BLaER1 treated with 17β-estradiol and CSF1 and Interleukin-3, amounts not matched to agents 10 nM and 100 nM (cell line): ENCODE measurements around the gene SV2B.

Source experiments
- H3K27ac ChIP-seq, 11 experiments: shearing (Covaris generic); formaldehyde crosslinking; 2 replicates each; pipeline ENCODE4 v1.8.1; 2022
- H3K27me3 ChIP-seq, 11 experiments: shearing (Covaris generic); formaldehyde crosslinking; 2 replicates each; pipeline ENCODE4 v1.8.1; 2022
- H3K36me3 ChIP-seq, 11 experiments: shearing (Covaris generic); formaldehyde crosslinking; 2 replicates each; pipeline ENCODE4 v1.8.1; 2022
- H3K4me1 ChIP-seq, 10 experiments: shearing (Covaris generic); formaldehyde crosslinking; 2 replicates each; pipeline ENCODE4 v1.8.1; 2022
- H3K4me2 ChIP-seq, 11 experiments: shearing (Covaris generic); formaldehyde crosslinking; 2 replicates each; pipeline ENCODE4 v1.8.1; 2022
- H3K4me3 ChIP-seq, 10 experiments: shearing (Covaris generic); formaldehyde crosslinking; 2 replicates each; pipeline ENCODE4 v1.8.1; 2022
- H3K9ac ChIP-seq, 11 experiments: shearing (Covaris generic); formaldehyde crosslinking; 2 replicates each; pipeline ENCODE4 v1.8.1; 2022
- H3K9me3 ChIP-seq, 11 experiments: shearing (Covaris generic); formaldehyde crosslinking; replicated peaks in 1 of 11; 2 replicates each; pipeline ENCODE4 v1.8.1; 2022
- H4K20me1 ChIP-seq, 11 experiments: shearing (Covaris generic); formaldehyde crosslinking; 2 replicates each; pipeline ENCODE4 v1.8.1; 2022
- Cebpa-rat ChIP-seq, 11 experiments: shearing (Covaris generic); IDR thresholded peaks; 2 replicates each; pipeline ENCODE4 v1.8.1; 2022

Gene SV2B

DNA sequence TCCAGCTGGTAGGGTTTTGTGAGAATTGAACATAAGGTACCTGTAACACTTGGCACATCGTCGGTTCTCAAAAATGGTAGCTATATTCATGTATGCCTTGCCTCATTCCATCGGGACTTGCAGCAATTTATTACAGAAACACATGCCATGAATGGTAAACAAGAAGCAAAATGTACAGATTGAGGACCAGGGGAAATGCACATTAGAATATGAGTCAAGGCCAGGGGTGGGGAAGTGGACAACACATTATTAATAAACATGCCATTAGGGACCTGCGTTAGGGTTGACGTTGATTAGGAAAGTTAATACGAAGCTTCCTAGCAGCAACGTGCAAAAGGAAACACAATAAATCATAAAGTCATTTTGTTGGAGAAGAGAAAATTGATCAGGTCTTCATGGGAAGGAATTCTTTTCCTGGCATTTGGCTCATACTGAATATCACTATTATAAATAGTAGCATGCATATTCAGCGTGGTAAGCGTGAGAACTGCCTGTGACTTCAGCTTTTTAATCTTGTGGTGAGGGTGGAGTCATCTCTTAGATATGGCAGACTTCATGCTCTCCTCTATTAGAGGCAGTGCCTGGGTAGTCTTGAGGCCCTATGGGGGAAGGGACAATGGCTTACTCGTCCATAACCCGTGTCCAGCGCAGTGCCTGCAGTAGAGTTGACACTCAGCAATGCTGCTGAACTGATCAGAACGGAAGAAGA is 184.9 kb downstream of the SV2B start:
- no peaks in the 10 kb centered on the region for H3K27me3 ChIP-seq
- no peak overlapping the region for H3K4me2 ChIP-seq
- H3K4me1 ChIP-seq = peaks cover 0 to 4% (median 0%) of the 10 kb centered on the region in 10 experiments; a peak in 2 of 20 replicates
- no peak overlapping the region for H3K9ac ChIP-seq
- H3K4me3 ChIP-seq = no peak overlapping the region
- no peaks in the 10 kb centered on the region for H4K20me1 ChIP-seq
- no peaks in the 10 kb centered on the region for H3K9me3 ChIP-seq
- no peak for TF ChIP-seq Cebpa-rat (IDR thresholded peaks at IDR 0.05)
- no peaks in the 10 kb centered on the region for H3K36me3 ChIP-seq
- H3K27ac ChIP-seq = no peak overlapping the region

DNA sequence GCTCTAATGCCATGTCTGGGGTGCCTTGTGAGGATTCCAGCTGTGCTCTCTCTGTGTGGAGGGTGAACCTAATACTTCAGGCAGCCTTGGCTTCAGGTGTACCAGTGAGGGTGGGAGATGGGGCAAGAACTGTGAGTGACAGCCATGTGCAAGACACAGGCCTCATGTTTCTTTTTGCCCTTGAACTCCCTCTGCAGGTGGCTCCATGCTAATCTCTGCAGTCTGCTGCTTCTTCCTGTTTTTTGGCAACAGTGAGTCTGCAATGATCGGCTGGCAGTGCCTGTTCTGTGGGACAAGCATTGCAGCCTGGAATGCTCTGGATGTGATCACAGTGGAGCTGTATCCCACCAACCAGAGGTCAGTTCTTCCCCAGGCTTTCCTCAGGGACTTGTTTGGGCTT is 189.3 kb downstream of the SV2B start:
- 0 out of 22 replicates have a peak overlapping the region, but pooled peaks of 1 of the 11 experiments have one; percentile 2 for H3K4me2 ChIP-seq
- no peaks in the 10 kb centered on the region for H3K36me3 ChIP-seq
- no peaks in the 10 kb centered on the region for H4K20me1 ChIP-seq
- TF ChIP-seq Cebpa-rat (IDR thresholded peaks at IDR 0.05) = no peak
- H3K9ac ChIP-seq = no peak overlapping the region
- no peak overlapping the region for H3K27ac ChIP-seq
- no peak overlapping the region for H3K4me3 ChIP-seq
- peaks cover 0 to 4% (median 0%) of the 10 kb centered on the region in 10 experiments; a peak in 2 of 20 replicates for H3K4me1 ChIP-seq
- no peaks in the 10 kb centered on the region for H3K27me3 ChIP-seq
- no peaks in the 10 kb centered on the region for H3K9me3 ChIP-seq

DNA sequence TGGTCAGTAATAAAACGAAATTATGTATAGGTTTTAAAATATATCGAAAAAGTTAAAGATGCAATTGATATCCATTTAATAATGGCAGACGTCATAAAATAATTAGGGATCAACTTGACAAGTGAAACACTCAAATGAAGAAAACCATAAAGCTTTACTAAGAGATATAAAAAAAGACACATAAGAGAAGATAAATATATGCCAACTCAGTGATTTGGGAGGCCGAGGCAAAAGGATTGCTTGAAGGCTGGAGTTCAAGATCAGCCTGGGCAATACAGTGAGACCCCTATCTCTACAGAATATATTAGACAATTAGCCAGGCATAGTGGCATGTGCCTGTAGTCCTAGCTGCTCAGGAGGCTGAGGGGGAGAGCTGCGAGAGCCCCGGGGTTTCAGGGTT is 190.5 kb downstream of the SV2B start:
- no peak overlapping the region for H3K27ac ChIP-seq
- TF ChIP-seq Cebpa-rat (IDR thresholded peaks at IDR 0.05) = no peak
- no peaks in the 10 kb centered on the region for H3K36me3 ChIP-seq

DNA sequence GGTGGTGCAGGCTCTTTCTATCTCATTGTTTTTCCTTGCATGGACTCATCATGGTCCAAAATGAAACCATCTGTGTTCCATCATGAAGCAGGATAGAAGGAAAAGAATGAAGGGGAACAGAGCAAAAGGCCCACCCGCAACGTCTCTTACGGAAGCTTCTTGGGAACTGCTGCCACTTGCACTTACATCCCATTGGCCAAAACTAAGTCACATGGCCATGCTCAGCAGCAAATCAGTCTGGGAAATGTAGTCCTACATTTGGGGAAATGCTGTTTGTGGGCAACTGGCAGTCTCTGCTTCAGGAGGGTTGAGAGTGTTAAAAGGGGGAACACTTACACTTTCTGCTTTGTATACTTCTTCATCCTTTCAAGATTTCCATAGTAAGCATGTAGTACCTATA is 191.6 kb downstream of the SV2B start:
- H3K9me3 ChIP-seq = peaks cover 0 to 7% (median 5%) of the 10 kb centered on the region in 11 experiments; a peak in 14 of 22 replicates
- no peaks in the 10 kb centered on the region for H4K20me1 ChIP-seq
- H3K27me3 ChIP-seq = no peaks in the 10 kb centered on the region
- no peak for TF ChIP-seq Cebpa-rat (IDR thresholded peaks at IDR 0.05)
- no peak overlapping the region for H3K9ac ChIP-seq
- no peaks in the 10 kb centered on the region for H3K36me3 ChIP-seq
- no peak overlapping the region for H3K4me3 ChIP-seq
- peaks cover 0 to 4% (median 0%) of the 10 kb centered on the region in 10 experiments; a peak in 2 of 20 replicates for H3K4me1 ChIP-seq
- no peak overlapping the region for H3K4me2 ChIP-seq
- H3K27ac ChIP-seq = no peak overlapping the region

More for the DNA sequence above, 190.5 kb downstream of the SV2B start:
- Histone ChIP-seq H3K9ac (no peak overlapping the region), H4K20me1 (no peaks in the 10 kb centered on the region), H3K4me1 (peaks cover 0 to 4% (median 0%) of the 10 kb centered on the region in 10 experiments; a peak in 2 of 20 replicates), H3K27me3 (no peaks in the 10 kb centered on the region), H3K9me3 (no peaks in the 10 kb centered on the region), H3K4me2 (no peak overlapping the region), H3K4me3 (no peak overlapping the region)

DNA sequence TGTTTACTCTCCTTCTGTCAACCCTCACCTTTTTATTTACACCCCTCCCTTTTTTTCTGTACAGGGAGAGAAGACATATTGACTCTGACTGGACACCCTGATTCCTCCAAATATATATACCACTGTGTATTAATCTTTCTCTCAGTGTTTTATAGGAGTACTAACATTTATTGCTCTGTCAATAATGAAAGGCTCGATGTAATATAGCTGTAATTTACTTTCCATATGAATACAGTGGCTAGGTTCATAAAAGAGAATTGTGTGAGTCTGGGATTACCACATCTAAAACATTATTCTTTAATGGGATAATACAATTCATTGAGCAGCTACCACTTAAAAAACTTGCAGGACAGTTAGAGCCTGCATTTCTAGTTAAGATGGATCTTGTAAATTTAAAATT is 194.3 kb downstream of the SV2B start:
- no peak overlapping the region for H3K9ac ChIP-seq
- H3K4me1 ChIP-seq = peaks cover 0 to 3% (median 0%) of the 10 kb centered on the region in 10 experiments; a peak in 2 of 20 replicates
- H4K20me1 ChIP-seq = no peaks in the 10 kb centered on the region
- peaks cover 4 to 16% (median 10%) of the 10 kb centered on the region in 11 experiments; a peak in 16 of 22 replicates for H3K9me3 ChIP-seq
- no peak overlapping the region for H3K27ac ChIP-seq
- no peak overlapping the region for H3K4me2 ChIP-seq
- H3K27me3 ChIP-seq = no peaks in the 10 kb centered on the region
- no peak for TF ChIP-seq Cebpa-rat (IDR thresholded peaks at IDR 0.05)
- H3K36me3 ChIP-seq = no peaks in the 10 kb centered on the region
- no peak overlapping the region for H3K4me3 ChIP-seq

DNA sequence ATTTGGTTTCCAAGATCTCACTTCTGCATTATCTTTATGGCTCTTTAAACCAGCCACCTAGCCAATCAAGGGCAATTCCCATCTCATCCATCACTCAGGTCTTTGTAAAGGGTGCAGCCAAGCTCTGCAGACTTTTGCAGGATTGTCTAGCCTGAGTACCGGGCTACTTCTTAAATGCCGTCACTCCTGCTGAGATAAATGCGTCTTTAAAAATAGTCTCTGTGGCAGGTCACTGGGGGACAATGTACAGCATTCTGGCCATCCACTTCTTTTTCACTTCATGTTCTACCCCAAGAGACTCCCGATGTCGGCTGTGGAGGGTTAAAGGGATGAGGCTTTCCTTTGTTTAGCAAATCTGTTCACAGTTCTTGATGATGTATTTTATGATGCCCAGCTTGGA is 194.7 kb downstream of the SV2B start:
- no peak overlapping the region for H3K9ac ChIP-seq
- no peaks in the 10 kb centered on the region for H4K20me1 ChIP-seq

DNA sequence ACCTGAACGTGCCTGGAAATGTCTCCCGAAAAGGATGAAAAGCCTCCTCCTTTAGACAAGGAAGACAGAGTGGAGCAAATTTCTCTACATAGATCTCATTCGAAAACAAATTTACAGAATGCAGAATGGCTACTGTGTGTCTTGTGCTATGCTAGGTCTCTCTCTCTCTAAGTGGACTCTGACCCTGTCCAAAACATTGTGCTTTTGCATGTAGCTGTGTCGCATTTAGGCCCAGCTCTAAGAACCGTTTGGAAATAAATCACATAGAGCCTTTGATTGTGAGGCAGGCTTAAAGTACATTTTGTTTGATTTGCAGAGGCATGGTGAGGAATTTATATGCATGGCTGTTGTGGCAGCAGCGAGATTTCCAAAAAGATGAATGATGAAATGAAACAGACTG is 198.0 kb downstream of the SV2B start:
- H3K36me3 ChIP-seq = no peaks in the 10 kb centered on the region
- H3K9me3 ChIP-seq = peaks cover 4 to 16% (median 10%) of the 10 kb centered on the region in 11 experiments; a peak in 16 of 22 replicates
- no peak overlapping the region for H3K27ac ChIP-seq
- H3K27me3 ChIP-seq = no peaks in the 10 kb centered on the region
- H4K20me1 ChIP-seq = no peaks in the 10 kb centered on the region
- H3K4me1 ChIP-seq = peaks cover 0 to 3% (median 2%) of the 10 kb centered on the region in 10 experiments; a peak in 12 of 20 replicates
- H3K9ac ChIP-seq = no peak overlapping the region
- no peak for TF ChIP-seq Cebpa-rat (IDR thresholded peaks at IDR 0.05)
- no peak overlapping the region for H3K4me2 ChIP-seq
- H3K4me3 ChIP-seq = no peak overlapping the region

More for the DNA sequence above, 194.7 kb downstream of the SV2B start:
- H3K27ac ChIP-seq = no peak overlapping the region
- peaks cover 4 to 16% (median 10%) of the 10 kb centered on the region in 11 experiments; a peak in 16 of 22 replicates for H3K9me3 ChIP-seq
- no peak overlapping the region for H3K4me2 ChIP-seq
- H3K27me3 ChIP-seq = no peaks in the 10 kb centered on the region
- no peak for TF ChIP-seq Cebpa-rat (IDR thresholded peaks at IDR 0.05)
- no peaks in the 10 kb centered on the region for H3K4me1 ChIP-seq
- no peaks in the 10 kb centered on the region for H3K36me3 ChIP-seq
- no peak overlapping the region for H3K4me3 ChIP-seq

DNA sequence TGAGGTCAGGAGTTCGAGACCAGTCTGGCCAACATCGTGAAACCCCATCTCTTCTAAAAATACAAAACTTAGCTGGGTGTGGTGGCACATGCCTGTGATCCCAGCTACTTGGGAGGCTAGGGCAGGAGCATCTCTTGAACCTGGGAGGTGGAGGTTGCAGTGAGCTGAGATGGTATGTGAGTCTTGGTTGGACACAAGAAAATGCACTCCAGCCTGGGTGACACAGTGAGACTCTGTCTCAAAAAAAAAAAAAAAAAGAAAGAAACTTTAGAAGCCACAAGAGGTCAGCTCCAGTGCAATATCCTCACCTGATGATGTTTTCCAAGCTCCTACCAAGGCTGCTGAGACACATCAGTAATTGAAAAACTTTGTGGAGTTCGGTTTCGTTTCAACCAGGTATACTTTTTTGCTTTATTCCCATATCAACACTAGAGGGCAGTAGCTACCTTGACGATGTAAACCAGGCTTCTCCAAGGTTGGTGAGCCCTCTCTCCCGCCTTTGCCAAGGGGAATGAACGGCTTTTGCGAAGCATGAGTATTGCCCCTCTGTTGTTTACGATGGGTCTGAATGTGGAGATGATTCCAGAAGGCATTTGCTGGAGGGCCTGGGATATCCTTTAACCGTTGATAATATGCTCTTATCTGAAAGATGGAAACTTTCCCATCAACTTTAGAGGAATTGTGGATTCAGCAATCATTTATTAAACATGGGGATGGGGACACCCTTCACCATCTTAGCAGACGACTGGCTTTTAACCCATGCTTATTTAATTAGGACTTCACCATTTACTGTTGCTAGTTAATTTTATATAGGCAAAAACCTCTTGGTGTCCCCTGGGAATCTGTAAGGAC is 202.8 kb downstream of the SV2B start:
- H3K4me2 ChIP-seq = peak overlapping the region in 9 of 11 experiments; percentile 7 to 44 (median 26); a peak in 9 of 22 replicates
- no peaks in the 10 kb centered on the region for H4K20me1 ChIP-seq
- no peaks in the 10 kb centered on the region for H3K27me3 ChIP-seq
- TF ChIP-seq Cebpa-rat (IDR thresholded peaks at IDR 0.05) = no peak
- H3K9ac ChIP-seq = no peak overlapping the region
- H3K9me3 ChIP-seq = no peaks in the 10 kb centered on the region
- H3K4me3 ChIP-seq = no peak overlapping the region
- no peak overlapping the region for H3K27ac ChIP-seq
- no peaks in the 10 kb centered on the region for H3K36me3 ChIP-seq
- H3K4me1 ChIP-seq = peaks cover 4 to 34% (median 16%) of the 10 kb centered on the region in 10 experiments

DNA sequence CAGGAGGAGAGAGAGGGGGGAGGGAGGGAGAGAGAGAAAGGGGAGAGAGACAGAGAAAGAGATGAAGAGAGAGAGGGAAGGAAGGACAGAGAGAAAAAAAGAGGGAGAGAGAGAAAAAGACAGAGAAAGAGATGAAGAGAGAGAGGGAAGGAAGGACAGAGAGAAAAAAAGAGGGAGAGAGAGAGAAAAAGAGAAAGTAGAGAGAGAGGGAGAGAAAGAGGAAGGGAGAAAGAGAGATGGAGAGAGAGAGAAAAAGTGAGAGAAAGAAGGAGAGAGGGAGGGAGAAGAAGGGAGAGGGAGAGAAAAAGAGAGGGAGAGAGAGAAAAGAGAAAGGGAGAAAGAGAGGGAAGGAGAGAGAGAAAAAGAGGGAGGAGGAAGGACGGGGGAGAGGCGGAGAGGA is 204.2 kb downstream of the SV2B start:
- H3K4me3 ChIP-seq = no peak overlapping the region
- peaks cover 18 to 48% (median 30%) of the 10 kb centered on the region in 10 experiments for H3K4me1 ChIP-seq
- no peaks in the 10 kb centered on the region for H3K9me3 ChIP-seq
- no peaks in the 10 kb centered on the region for H4K20me1 ChIP-seq
- no peak for TF ChIP-seq Cebpa-rat (IDR thresholded peaks at IDR 0.05)
- no peak overlapping the region for H3K9ac ChIP-seq
- H3K36me3 ChIP-seq = no peaks in the 10 kb centered on the region
- no peak overlapping the region for H3K27ac ChIP-seq
- H3K4me2 ChIP-seq = peak overlapping the region in 1 of 11 experiments; percentile 44; a peak in 1 of 22 replicates
- no peaks in the 10 kb centered on the region for H3K27me3 ChIP-seq
